Effector memory CD4-positive, alpha-beta T cell (primary cell): ENCODE results near the gene ELP1.

ENCODE experiments used
- DNase-seq, 3 donors: peaks; one replicate each; pipeline ENCODE4 v3.0.0-alpha.2; 2020
- H3K27ac ChIP-seq: 2 replicates; pipeline ENCODE4 v1.7.0; 2013; ENCODE audit warnings: mild to moderate bottlenecking, low read length, moderate library complexity; ENCODE audit not compliant: insufficient read depth, poor library complexity, severe bottlenecking
- H3K27me3 ChIP-seq: replicated peaks from 2 replicates; pipeline ENCODE4 v1.7.0; 2013; ENCODE audit warnings: mild to moderate bottlenecking, low read length; ENCODE audit not compliant: insufficient read depth, control insufficient read depth, poor library complexity, severe bottlenecking
- H3K36me3 ChIP-seq: 2 replicates; pipeline ENCODE4 v1.7.0; 2013; ENCODE audit warnings: mild to moderate bottlenecking, low read length, moderate library complexity; ENCODE audit not compliant: control insufficient read depth, insufficient read depth
- H3K4me1 ChIP-seq: 2 replicates; pipeline ENCODE4 v1.7.0; 2013; ENCODE audit warnings: low read length, mild to moderate bottlenecking; ENCODE audit not compliant: control insufficient read depth, insufficient read depth, poor library complexity, severe bottlenecking
- H3K4me3 ChIP-seq: 2 replicates; pipeline ENCODE4 v1.7.0; 2013; ENCODE audit warnings: low read length, low read depth, mild to moderate bottlenecking; ENCODE audit not compliant: insufficient read depth, poor library complexity, severe bottlenecking
- H3K9me3 ChIP-seq: 2 replicates; pipeline ENCODE4 v1.7.0; 2013; ENCODE audit warnings: mild to moderate bottlenecking, low read length, moderate library complexity; ENCODE audit not compliant: control insufficient read depth

The ELP1 gene

GRCh38 chr9:108884701-108885100 is 49.2 kb downstream of the ELP1 start:
- Histone ChIP-seq H3K36me3 (peaks cover 52% of the 10 kb centered on the region), H3K27me3 (no peaks in the 10 kb centered on the region), H3K9me3 (no peaks in the 10 kb centered on the region), H3K4me3 (no peak overlapping the region), H3K27ac (no peak overlapping the region), H3K4me1 (no peaks in the 10 kb centered on the region)
- DNase-seq: no peak

GRCh38 chr9:108883085-108883484 is 50.8 kb downstream of the ELP1 start:
- Histone ChIP-seq H3K27me3 (no peaks in the 10 kb centered on the region), H3K9me3 (no peaks in the 10 kb centered on the region), H3K36me3 (peaks cover 54% of the 10 kb centered on the region), H3K4me3 (no peak overlapping the region), H3K4me1 (no peaks in the 10 kb centered on the region), H3K27ac (no peak overlapping the region)
- DNase-seq: no peak

GRCh38 chr9:108882052-108882888 is 51.7 kb downstream of the ELP1 start:
- no peak for DNase-seq
- Histone ChIP-seq H3K27ac (no peak overlapping the region), H3K36me3 (peaks cover 58% of the 10 kb centered on the region), H3K27me3 (no peaks in the 10 kb centered on the region), H3K4me1 (no peaks in the 10 kb centered on the region), H3K9me3 (no peaks in the 10 kb centered on the region), H3K4me3 (no peak overlapping the region)

- no peaks in the 10 kb centered on the region for H3K9me3 ChIP-seq
- H3K4me3 ChIP-seq: no peak overlapping the region
- no peak overlapping the region for H3K27ac ChIP-seq
- no peaks in the 10 kb centered on the region for H3K4me1 ChIP-seq
- H3K27me3 ChIP-seq: no peaks in the 10 kb centered on the region
- peaks cover 67% of the 10 kb centered on the region for H3K36me3 ChIP-seq
- no peak for DNase-seq
Measured at GRCh38 chr9:108880738-108881316, 53.1 kb downstream of the ELP1 start.

- Histone ChIP-seq H3K36me3 (peaks cover 67% of the 10 kb centered on the region), H3K4me3 (no peak overlapping the region), H3K27me3 (no peaks in the 10 kb centered on the region), H3K4me1 (no peaks in the 10 kb centered on the region), H3K9me3 (no peaks in the 10 kb centered on the region), H3K27ac (no peak overlapping the region)
- DNase-seq: no peak
Measured at GRCh38 chr9:108877524-108877923, 56.4 kb downstream of the ELP1 start.

- Histone ChIP-seq H3K36me3 (peaks cover 66% of the 10 kb centered on the region), H3K27ac (no peak overlapping the region)
- DNase-seq: no peak
Measured at GRCh38 chr9:108876425-108876824, 57.5 kb downstream of the ELP1 start.

GRCh38 chr9:108874058-108874788 is 59.7 kb downstream of the ELP1 start:
- no peak overlapping the region for H3K27ac ChIP-seq
- no peak overlapping the region for H3K4me3 ChIP-seq
- peaks cover 48% of the 10 kb centered on the region for H3K36me3 ChIP-seq
- no peak for DNase-seq
- H3K9me3 ChIP-seq: no peaks in the 10 kb centered on the region
- no peaks in the 10 kb centered on the region for H3K27me3 ChIP-seq
- H3K4me1 ChIP-seq: no peaks in the 10 kb centered on the region

More at GRCh38 chr9:108876425-108876824, 57.5 kb downstream of the ELP1 start:
- Histone ChIP-seq H3K9me3 (no peaks in the 10 kb centered on the region), H3K4me1 (no peaks in the 10 kb centered on the region), H3K4me3 (no peak overlapping the region), H3K27me3 (no peaks in the 10 kb centered on the region)

GRCh38 chr9:108869092-108869725 is 64.7 kb downstream of the ELP1 start:
- no peak overlapping the region for H3K4me3 ChIP-seq
- no peaks in the 10 kb centered on the region for H3K9me3 ChIP-seq
- H3K27ac ChIP-seq: no peak overlapping the region
- H3K4me1 ChIP-seq: no peaks in the 10 kb centered on the region
- H3K27me3 ChIP-seq: no peaks in the 10 kb centered on the region
- no peak for DNase-seq
- H3K36me3 ChIP-seq: peaks cover 26% of the 10 kb centered on the region

- Histone ChIP-seq H3K9me3 (no peaks in the 10 kb centered on the region), H3K4me3 (no peak overlapping the region), H3K27me3 (no peaks in the 10 kb centered on the region), H3K36me3 (peaks cover 15% of the 10 kb centered on the region), H3K4me1 (no peaks in the 10 kb centered on the region), H3K27ac (no peak overlapping the region)
- DNase-seq: no peak
Measured at GRCh38 chr9:108867829-108868228, 66.1 kb downstream of the ELP1 start.
